Sigmoid colon (tissue), 4 donors: ENCODE data around the gene COMMD10.

Experiments used
- EP300 ChIP-seq, 4 donors: sonication (generic); formaldehyde crosslinking; IDR thresholded peaks; one replicate each; pipeline ENCODE4 v1.6.1; 2017; ENCODE audit warnings: antibody characterized with exemption in 4 of 4
- POLR2A ChIP-seq, 2 donors: fragments of 450-650 bp; IDR thresholded peaks; one replicate each; pipeline ENCODE4 v1.6.1; 2016; ENCODE audit warnings: antibody characterized with exemption in 2 of 2, mild to moderate bottlenecking in 2 of 2, moderate library complexity in 2 of 2
- POLR2AphosphoS5 ChIP-seq, 4 donors: sonication (generic); formaldehyde crosslinking; IDR thresholded peaks; one replicate each; pipeline ENCODE4 v1.6.1; 2017; ENCODE audit warnings: antibody characterized with exemption in 4 of 4
- TF ChIP-seq, protein P1 (sequence below), 4 experiments: fragments of 450-650 bp in 3 of 4; fragments of 200-600 bp in 1 of 4; IDR thresholded peaks; one replicate each; pipeline ENCODE4 v1.5.1; 2016 to 2019; ENCODE audit warnings: antibody characterized with exemption in 4 of 4, mild to moderate bottlenecking in 3 of 4, moderate library complexity in 2 of 4

DNA sequence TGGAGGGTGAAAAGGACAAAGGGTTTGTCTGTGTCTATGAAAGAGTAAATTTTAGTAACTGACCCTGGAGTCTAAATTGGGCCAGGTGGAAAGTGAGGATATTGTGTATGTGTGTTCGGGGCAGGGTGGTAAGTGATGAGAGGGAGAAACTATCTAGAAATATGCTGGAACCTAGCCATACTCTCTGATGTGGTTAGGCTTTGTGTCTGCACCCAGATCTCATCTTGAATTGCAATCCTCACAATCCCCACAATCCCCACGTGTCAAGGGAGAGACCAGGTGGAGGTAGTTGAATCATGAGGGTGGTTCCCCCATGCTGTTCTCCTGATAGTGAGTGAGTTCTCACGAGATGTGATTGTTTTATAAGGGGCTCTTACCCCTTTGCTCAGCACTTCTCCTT is 60.6 kb downstream of the COMMD10 start:
- TF ChIP-seq, protein P1, sequence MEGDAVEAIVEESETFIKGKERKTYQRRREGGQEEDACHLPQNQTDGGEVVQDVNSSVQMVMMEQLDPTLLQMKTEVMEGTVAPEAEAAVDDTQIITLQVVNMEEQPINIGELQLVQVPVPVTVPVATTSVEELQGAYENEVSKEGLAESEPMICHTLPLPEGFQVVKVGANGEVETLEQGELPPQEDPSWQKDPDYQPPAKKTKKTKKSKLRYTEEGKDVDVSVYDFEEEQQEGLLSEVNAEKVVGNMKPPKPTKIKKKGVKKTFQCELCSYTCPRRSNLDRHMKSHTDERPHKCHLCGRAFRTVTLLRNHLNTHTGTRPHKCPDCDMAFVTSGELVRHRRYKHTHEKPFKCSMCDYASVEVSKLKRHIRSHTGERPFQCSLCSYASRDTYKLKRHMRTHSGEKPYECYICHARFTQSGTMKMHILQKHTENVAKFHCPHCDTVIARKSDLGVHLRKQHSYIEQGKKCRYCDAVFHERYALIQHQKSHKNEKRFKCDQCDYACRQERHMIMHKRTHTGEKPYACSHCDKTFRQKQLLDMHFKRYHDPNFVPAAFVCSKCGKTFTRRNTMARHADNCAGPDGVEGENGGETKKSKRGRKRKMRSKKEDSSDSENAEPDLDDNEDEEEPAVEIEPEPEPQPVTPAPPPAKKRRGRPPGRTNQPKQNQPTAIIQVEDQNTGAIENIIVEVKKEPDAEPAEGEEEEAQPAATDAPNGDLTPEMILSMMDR (IDR thresholded peaks at IDR 0.05), result no peak
- TF ChIP-seq POLR2A (IDR thresholded peaks at IDR 0.05), result no peak
- TF ChIP-seq POLR2AphosphoS5 (IDR thresholded peaks at IDR 0.05), result no peak
- TF ChIP-seq EP300 (IDR thresholded peaks at IDR 0.05), result no peak
